ENCODE results near the gene MAPK13.

DNA sequence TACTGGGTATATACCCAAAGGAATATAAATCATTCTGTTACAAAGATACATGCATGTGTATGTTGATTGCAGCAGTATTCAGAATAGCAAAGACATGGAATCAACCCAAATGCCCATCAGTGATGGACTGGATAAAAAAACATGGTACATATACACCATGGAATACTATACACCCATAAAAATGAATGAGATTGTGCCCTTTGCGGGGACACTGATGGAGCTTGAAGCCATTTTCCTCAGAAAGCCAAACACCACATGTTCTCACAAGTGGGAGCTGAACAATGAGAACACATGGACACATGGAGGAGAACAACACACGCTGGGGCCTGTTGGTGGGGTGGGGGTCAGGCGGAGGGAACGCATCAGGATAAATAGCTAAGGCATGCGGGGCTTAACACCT, 41.3 kb upstream of the MAPK13 start:
- TF ChIP-seq, protein P1, sequence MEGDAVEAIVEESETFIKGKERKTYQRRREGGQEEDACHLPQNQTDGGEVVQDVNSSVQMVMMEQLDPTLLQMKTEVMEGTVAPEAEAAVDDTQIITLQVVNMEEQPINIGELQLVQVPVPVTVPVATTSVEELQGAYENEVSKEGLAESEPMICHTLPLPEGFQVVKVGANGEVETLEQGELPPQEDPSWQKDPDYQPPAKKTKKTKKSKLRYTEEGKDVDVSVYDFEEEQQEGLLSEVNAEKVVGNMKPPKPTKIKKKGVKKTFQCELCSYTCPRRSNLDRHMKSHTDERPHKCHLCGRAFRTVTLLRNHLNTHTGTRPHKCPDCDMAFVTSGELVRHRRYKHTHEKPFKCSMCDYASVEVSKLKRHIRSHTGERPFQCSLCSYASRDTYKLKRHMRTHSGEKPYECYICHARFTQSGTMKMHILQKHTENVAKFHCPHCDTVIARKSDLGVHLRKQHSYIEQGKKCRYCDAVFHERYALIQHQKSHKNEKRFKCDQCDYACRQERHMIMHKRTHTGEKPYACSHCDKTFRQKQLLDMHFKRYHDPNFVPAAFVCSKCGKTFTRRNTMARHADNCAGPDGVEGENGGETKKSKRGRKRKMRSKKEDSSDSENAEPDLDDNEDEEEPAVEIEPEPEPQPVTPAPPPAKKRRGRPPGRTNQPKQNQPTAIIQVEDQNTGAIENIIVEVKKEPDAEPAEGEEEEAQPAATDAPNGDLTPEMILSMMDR (IDR thresholded peaks at IDR 0.05), result no peak
- TF ChIP-seq POLR2A (IDR thresholded peaks at IDR 0.05), result no peak

All from prostate gland (tissue), 2 donors.